ENCODE data around the gene BBOF1. TPM values are rescaled to one million over a fixed set of nuclear protein-coding genes. Genes with fewer than 3 reads are reported as not detected.
"Not testable (repeated sequence)": the region's sequence is repeated elsewhere in the genome, so short reads cannot be mapped to it uniquely, and the experiment has no call there.

The BBOF1 gene, protein sequence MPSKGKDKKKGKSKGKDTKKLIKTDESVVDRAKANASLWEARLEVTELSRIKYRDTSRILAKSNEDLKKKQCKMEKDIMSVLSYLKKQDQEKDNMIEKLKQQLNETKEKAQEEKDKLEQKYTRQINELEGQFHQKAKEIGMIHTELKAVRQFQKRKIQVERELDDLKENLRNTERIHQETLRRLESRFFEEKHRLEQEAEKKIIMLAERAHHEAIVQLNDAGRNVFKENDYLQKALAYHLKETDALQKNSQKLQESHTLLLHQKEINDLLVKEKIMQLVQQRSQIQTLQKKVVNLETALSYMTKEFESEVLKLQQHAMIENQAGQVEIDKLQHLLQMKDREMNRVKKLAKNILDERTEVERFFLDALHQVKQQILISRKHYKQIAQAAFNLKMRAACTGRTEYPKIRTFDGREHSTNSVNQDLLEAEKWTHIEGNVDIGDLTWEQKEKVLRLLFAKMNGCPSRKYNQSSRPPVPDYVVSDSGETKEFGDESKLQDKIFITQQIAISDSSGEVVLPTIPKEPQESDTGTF
- polyA plus RNA-seq, result 1 to 10 TPM; 2.4 TPM

DNA sequence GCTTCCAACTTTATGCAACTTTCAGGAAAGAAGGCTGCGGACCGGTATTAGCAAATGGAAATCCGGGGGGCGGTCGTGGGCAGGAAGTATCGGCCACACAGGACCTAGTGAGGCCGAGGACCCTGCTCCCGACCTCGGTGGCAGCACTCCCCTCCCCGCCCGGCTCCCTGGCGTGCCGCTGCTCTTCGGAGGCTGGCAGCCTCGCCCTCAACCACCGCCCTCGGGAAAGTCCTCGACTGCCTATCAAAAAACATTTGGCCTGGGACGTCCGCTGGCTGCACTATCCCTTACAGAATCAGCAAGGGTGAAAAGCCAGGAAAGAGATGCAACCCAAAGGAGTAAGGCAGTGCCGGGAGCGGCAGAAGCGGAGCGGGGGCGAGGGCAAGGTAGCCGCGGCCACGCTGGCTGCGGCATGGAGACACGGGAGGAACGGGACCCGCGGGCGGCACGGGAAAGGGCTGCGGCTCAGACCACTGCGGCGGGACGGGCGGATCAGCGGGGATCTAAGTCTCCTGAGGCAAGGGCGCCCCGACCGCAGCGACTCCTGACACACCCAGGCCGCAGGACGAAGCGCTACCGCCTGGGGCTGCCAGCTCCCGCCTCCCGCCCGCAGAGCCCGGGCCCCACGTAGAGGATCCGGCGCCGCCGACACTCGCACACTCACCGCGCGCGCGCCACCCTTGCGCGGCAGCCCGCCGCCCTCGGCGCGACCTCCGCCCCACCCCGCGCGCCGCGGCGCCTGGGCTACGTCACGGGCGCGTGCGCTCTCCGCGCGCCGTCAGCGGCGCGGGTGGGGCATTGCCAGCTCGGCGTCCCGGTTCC is at the start of gene BBOF1, which contains the start of gene ENTPD5:
BBOF1 (plus strand) TSS at position 764 of the 822 bp plus-strand sequence. CDS start 130 bp downstream, outside the sequence.
ENTPD5 (minus strand) TSS at position 703 of the 822 bp plus-strand sequence. CDS start 31,186 bp downstream, outside the sequence.
- Histone ChIP-seq H3K27me3 (ENCODE audit: control insufficient read depth in 1 of 2, insufficient read depth in 2 of 2, low read length in 2 of 2) (no peaks in the 10 kb centered on the region), H3K9me3 (ENCODE audit: control insufficient read depth in 2 of 2, insufficient read depth in 1 of 2, low read depth in 1 of 2, low read length in 1 of 2) (no peaks in the 10 kb centered on the region), H3K4me1 (ENCODE audit: control insufficient read depth in 2 of 2, insufficient read depth in 2 of 2, low read length in 1 of 2) (no peaks in the 10 kb centered on the region), H3K36me3 (ENCODE audit: control insufficient read depth in 2 of 2, insufficient read depth in 2 of 2, low read length in 1 of 2) (no peaks in the 10 kb centered on the region), H3K27ac (ENCODE audit: low read depth in 2 of 2, low read length in 1 of 2) (peak within 1 kb of the TSS; percentile 93 to 97), H3K4me3 (ENCODE audit: low read depth in 1 of 2, low read length in 2 of 2) (peak within 1 kb of the TSS; percentile 63 to 71)
- 0% methylated on average over 80 to 93 of the region's 93 CpGs for WGBS, 2 donors

DNA sequence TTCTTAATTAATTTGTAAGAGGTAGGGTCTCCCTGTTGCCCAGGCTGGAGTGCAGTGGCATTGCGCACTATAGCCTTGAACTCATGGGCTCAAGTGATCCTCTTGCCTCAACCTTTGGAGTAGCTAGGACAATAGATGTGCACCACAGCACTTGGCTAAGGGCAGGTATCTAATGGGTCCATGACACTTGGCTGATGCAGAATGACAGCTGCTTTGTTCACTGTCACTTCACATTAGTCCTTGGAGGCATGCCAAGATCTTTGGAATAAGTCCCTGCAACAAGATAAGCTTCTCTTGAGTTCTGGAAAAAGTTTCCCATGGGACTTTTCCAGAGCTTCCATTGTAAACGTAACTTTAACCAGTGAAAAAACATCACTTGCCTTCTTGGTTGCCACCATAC is 45.7 kb upstream of the BBOF1 start:
- 76 to 78% methylated on average over 2 of the region's 2 CpGs for WGBS, 2 donors
- no peaks in the 10 kb centered on the region for H3K27me3 ChIP-seq (ENCODE audit: control insufficient read depth in 1 of 2, insufficient read depth in 2 of 2, low read length in 2 of 2)
- H3K27ac ChIP-seq (ENCODE audit: low read depth in 2 of 2, low read length in 1 of 2), result no peak overlapping the region
- no peaks in the 10 kb centered on the region for H3K9me3 ChIP-seq (ENCODE audit: control insufficient read depth in 2 of 2, insufficient read depth in 1 of 2, low read depth in 1 of 2, low read length in 1 of 2)
- no peak overlapping the region for H3K4me3 ChIP-seq (ENCODE audit: low read depth in 1 of 2, low read length in 2 of 2)
- no peaks in the 10 kb centered on the region for H3K4me1 ChIP-seq (ENCODE audit: control insufficient read depth in 2 of 2, insufficient read depth in 2 of 2, low read length in 1 of 2)
- H3K36me3 ChIP-seq (ENCODE audit: control insufficient read depth in 2 of 2, insufficient read depth in 2 of 2, low read length in 1 of 2), result peaks cover 0 to 16% of the 10 kb centered on the region in 2 donors

DNA sequence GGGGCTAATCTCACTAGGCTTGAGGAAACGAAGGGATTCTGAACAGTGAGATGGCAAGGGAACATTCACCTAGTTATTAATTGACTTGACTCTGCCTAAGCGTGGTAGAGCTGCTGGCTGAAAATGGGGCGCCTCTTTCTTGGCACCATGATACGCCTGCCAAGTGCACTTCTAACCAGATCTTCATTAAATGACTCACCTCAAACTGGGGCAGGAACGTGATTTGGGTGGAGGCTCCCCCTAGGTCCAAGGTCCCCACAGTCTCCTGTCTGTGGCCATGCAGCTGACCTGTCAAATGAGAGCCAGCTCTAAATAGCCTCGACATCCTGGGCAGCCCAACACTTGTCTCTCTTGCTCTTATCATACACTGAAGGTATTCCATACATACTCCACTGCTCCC is 43.0 kb upstream of the BBOF1 start:
- H3K9me3 ChIP-seq (ENCODE audit: control insufficient read depth in 2 of 2, insufficient read depth in 1 of 2, low read depth in 1 of 2, low read length in 1 of 2), result no peaks in the 10 kb centered on the region
- 71 to 79% methylated on average over 6 of the region's 6 CpGs for WGBS, 2 donors
- H3K27me3 ChIP-seq (ENCODE audit: control insufficient read depth in 1 of 2, insufficient read depth in 2 of 2, low read length in 2 of 2), result no peaks in the 10 kb centered on the region
- H3K4me1 ChIP-seq (ENCODE audit: control insufficient read depth in 2 of 2, insufficient read depth in 2 of 2, low read length in 1 of 2), result no peaks in the 10 kb centered on the region
- H3K36me3 ChIP-seq (ENCODE audit: control insufficient read depth in 2 of 2, insufficient read depth in 2 of 2, low read length in 1 of 2), result peaks cover 0 to 12% of the 10 kb centered on the region in 2 donors
- peak overlapping the region in 1 of 2 donors; percentile 26 for H3K27ac ChIP-seq (ENCODE audit: low read depth in 2 of 2, low read length in 1 of 2)
- H3K4me3 ChIP-seq (ENCODE audit: low read depth in 1 of 2, low read length in 2 of 2), result no peak overlapping the region

DNA sequence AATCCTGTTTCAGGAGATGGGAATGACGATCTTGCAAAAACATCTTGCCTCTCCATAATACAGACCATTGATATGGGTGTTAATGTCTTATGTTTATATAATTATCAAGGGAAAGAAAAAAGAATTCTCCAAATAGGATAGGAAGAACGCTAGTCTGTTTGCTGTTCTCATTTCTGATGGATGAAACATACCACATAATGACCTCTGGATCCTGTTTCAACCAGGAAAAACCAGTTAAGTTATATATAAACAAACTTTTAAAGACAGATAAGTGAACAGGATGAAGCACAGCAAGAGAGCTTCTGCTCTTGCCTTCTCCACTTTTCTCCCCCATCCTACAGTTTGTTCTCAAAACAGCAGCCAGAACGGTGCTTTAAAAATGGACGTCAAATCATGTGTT is 41.3 kb upstream of the BBOF1 start:
- Histone ChIP-seq H3K9me3 (ENCODE audit: control insufficient read depth in 2 of 2, insufficient read depth in 1 of 2, low read depth in 1 of 2, low read length in 1 of 2) (no peaks in the 10 kb centered on the region), H3K4me1 (ENCODE audit: control insufficient read depth in 2 of 2, insufficient read depth in 2 of 2, low read length in 1 of 2) (no peaks in the 10 kb centered on the region), H3K27me3 (ENCODE audit: control insufficient read depth in 1 of 2, insufficient read depth in 2 of 2, low read length in 2 of 2) (no peaks in the 10 kb centered on the region), H3K27ac (ENCODE audit: low read depth in 2 of 2, low read length in 1 of 2) (no peak overlapping the region), H3K4me3 (ENCODE audit: low read depth in 1 of 2, low read length in 2 of 2) (no peak overlapping the region), H3K36me3 (ENCODE audit: control insufficient read depth in 2 of 2, insufficient read depth in 2 of 2, low read length in 1 of 2) (peaks cover 0 to 8% of the 10 kb centered on the region in 2 donors)
- WGBS, 2 donors, result 52 to 56% methylated on average over 4 of the region's 4 CpGs

DNA sequence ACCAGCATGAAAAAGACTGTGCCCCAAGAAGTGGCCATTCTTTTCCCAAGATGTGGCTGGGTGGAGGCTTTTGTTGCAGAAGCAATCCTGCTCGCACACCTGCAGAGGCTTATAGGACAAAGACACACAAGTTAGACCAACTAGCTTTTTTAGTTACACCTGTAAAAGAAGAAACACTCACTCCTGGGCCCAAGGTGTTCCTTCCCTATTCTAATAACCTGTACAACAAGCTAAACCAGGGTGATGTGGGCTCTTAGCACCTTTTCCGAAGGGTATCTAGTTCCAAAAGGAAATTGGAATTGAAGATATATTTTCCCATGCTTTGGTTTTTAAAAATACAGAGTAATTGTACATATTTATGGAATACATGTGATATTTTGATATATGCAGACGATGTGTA is 31.1 kb upstream of the BBOF1 start:
- Histone ChIP-seq H3K27ac (ENCODE audit: low read depth in 2 of 2, low read length in 1 of 2) (peak overlapping the region in 1 of 2 donors; percentile 6), H3K9me3 (ENCODE audit: control insufficient read depth in 2 of 2, insufficient read depth in 1 of 2, low read depth in 1 of 2, low read length in 1 of 2) (no peaks in the 10 kb centered on the region), H3K4me1 (ENCODE audit: control insufficient read depth in 2 of 2, insufficient read depth in 2 of 2, low read length in 1 of 2) (no peaks in the 10 kb centered on the region), H3K27me3 (ENCODE audit: control insufficient read depth in 1 of 2, insufficient read depth in 2 of 2, low read length in 2 of 2) (no peaks in the 10 kb centered on the region), H3K36me3 (ENCODE audit: control insufficient read depth in 2 of 2, insufficient read depth in 2 of 2, low read length in 1 of 2) (peaks cover 0 to 2% of the 10 kb centered on the region in 2 donors), H3K4me3 (ENCODE audit: low read depth in 1 of 2, low read length in 2 of 2) (no peak overlapping the region)
- WGBS, 2 donors, result 72 to 80% methylated on average over 3 of the region's 3 CpGs

DNA sequence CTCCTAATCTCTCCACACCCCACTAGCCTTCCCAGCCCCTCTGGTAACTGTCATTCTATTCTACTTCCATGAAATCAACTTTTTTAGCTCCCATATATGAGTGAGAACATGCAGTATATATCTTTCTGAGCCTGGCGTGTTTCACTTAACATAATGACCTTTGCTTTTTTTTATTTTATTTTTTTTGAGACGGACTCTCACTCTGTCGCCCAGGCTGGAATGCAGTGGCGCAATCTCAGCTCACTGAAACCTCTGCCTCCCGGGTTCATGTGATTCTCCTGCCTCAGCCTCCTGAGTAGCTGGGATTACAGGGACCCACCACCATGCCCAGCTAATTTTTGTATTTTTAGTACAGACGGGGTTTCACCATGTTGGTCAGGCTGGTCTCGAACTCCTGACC is 30.5 kb upstream of the BBOF1 start:
- not testable (repeated sequence) for H3K4me1 ChIP-seq (ENCODE audit: control insufficient read depth in 2 of 2, insufficient read depth in 2 of 2, low read length in 1 of 2)
- 79 to 88% methylated on average over 5 to 6 of the region's 7 CpGs for WGBS, 2 donors

DNA sequence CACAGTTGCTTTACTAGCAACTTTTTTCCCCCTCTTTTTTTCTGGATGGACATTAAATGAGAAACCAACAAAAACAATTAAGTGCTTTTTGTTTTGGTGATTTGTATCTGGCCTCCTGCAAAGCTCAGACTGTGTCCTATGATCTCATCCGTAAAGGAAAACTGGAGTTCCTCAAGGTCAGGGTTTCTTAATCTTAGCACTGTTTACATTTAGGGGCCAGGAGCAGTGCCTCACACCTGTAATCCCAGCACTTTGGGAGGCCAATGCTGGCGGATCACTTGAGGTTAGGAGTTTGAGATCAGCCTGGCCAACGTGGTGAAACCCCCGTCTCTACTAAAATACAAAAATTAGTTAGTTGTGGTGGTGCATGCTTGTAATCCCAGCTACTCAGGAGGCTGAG is 28.1 kb upstream of the BBOF1 start:
- no peak overlapping the region for H3K27ac ChIP-seq (ENCODE audit: low read depth in 2 of 2, low read length in 1 of 2)
- H3K4me3 ChIP-seq (ENCODE audit: low read depth in 1 of 2, low read length in 2 of 2), result no peak overlapping the region
- 47 to 73% methylated on average over 4 of the region's 4 CpGs for WGBS, 2 donors

More for the DNA sequence above, 30.5 kb upstream of the BBOF1 start:
- H3K36me3 ChIP-seq (ENCODE audit: control insufficient read depth in 2 of 2, insufficient read depth in 2 of 2, low read length in 1 of 2); H3K4me3 ChIP-seq (ENCODE audit: low read depth in 1 of 2, low read length in 2 of 2); H3K27ac ChIP-seq (ENCODE audit: low read depth in 2 of 2, low read length in 1 of 2); H3K9me3 ChIP-seq (ENCODE audit: control insufficient read depth in 2 of 2, insufficient read depth in 1 of 2, low read depth in 1 of 2, low read length in 1 of 2); H3K27me3 ChIP-seq (ENCODE audit: control insufficient read depth in 1 of 2, insufficient read depth in 2 of 2, low read length in 2 of 2): not testable (repeated sequence)

DNA sequence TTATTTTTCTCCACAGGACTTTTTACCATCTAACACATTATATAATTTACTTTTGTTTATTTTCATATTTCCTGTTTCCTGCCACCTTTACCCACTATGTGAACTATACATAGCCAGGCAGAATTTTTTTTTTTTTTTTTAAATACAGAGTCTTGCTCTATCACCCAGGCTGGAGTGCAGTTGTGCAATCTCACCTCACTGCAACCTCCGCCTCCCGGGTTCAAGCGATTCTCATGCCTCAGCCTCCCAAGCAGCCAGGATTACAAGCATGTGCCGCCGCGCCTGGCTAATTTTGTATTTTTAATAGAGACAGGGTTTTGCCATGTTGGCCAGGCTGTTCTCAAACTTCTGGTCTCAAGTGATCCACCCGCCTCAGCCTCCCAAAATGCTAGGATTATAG is 24.2 kb upstream of the BBOF1 start:
- H3K9me3 ChIP-seq (ENCODE audit: control insufficient read depth in 2 of 2, insufficient read depth in 1 of 2, low read depth in 1 of 2, low read length in 1 of 2); H3K27ac ChIP-seq (ENCODE audit: low read depth in 2 of 2, low read length in 1 of 2); H3K4me3 ChIP-seq (ENCODE audit: low read depth in 1 of 2, low read length in 2 of 2); H3K4me1 ChIP-seq (ENCODE audit: control insufficient read depth in 2 of 2, insufficient read depth in 2 of 2, low read length in 1 of 2); H3K36me3 ChIP-seq (ENCODE audit: control insufficient read depth in 2 of 2, insufficient read depth in 2 of 2, low read length in 1 of 2); H3K27me3 ChIP-seq (ENCODE audit: control insufficient read depth in 1 of 2, insufficient read depth in 2 of 2, low read length in 2 of 2): not testable (repeated sequence)
- 95% methylated on average over 7 of the region's 7 CpGs for WGBS, 2 donors

More for the DNA sequence above, 28.1 kb upstream of the BBOF1 start:
- Histone ChIP-seq H3K4me1 (ENCODE audit: control insufficient read depth in 2 of 2, insufficient read depth in 2 of 2, low read length in 1 of 2) (no peaks in the 10 kb centered on the region), H3K9me3 (ENCODE audit: control insufficient read depth in 2 of 2, insufficient read depth in 1 of 2, low read depth in 1 of 2, low read length in 1 of 2) (no peaks in the 10 kb centered on the region), H3K27me3 (ENCODE audit: control insufficient read depth in 1 of 2, insufficient read depth in 2 of 2, low read length in 2 of 2) (no peaks in the 10 kb centered on the region), H3K36me3 (ENCODE audit: control insufficient read depth in 2 of 2, insufficient read depth in 2 of 2, low read length in 1 of 2) (peaks cover 0 to 2% of the 10 kb centered on the region in 2 donors)

DNA sequence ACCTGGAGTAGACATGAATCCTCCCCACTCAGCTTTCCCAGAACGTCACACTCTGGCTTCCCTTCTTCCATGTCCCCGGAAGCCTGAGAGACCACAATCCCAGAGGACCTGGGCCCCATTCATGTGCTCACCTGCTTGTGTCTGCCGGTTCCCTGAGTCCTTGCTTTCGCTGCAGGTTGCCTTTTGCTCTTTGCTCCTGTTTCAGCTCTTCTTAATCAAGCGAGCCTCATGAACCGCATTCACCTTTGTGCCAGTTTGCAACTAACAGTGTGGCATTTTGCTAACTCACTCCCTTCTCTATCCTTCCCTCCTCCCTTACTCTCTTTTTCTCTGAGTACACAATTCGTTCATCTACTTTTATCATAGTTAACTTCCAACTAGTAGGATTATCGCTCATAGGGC is 23.2 kb upstream of the BBOF1 start:
- Histone ChIP-seq H3K9me3 (ENCODE audit: control insufficient read depth in 2 of 2, insufficient read depth in 1 of 2, low read depth in 1 of 2, low read length in 1 of 2) (no peaks in the 10 kb centered on the region), H3K27me3 (ENCODE audit: control insufficient read depth in 1 of 2, insufficient read depth in 2 of 2, low read length in 2 of 2) (no peaks in the 10 kb centered on the region), H3K4me3 (ENCODE audit: low read depth in 1 of 2, low read length in 2 of 2) (no peak overlapping the region), H3K27ac (ENCODE audit: low read depth in 2 of 2, low read length in 1 of 2) (no peak overlapping the region), H3K36me3 (ENCODE audit: control insufficient read depth in 2 of 2, insufficient read depth in 2 of 2, low read length in 1 of 2) (no peaks in the 10 kb centered on the region), H3K4me1 (ENCODE audit: control insufficient read depth in 2 of 2, insufficient read depth in 2 of 2, low read length in 1 of 2) (no peaks in the 10 kb centered on the region)
- 81 to 93% methylated on average over 8 of the region's 8 CpGs for WGBS, 2 donors

All from esophagus (tissue), 2 donors.